ENCODE data around the gene SF3B2. TPM values are rescaled to one million over a fixed set of nuclear protein-coding genes. Genes with fewer than 3 reads are reported as not detected.

The SF3B2 gene
- polyA plus RNA-seq, 3 donors = 32.1 to 107 (median 52.6) TPM

- Histone ChIP-seq H3K27ac (ENCODE audit: low read depth in 1 of 2, low read length in 2 of 2) (peak overlapping the region; percentile 92 to 96), H4K20me1 (ENCODE audit: insufficient read depth, low read length) (peaks cover 22% of the 10 kb centered on the region), H3K4me3 (replicated peaks in 1 of 3; ENCODE audit: low read depth in 2 of 3, low read length in 3 of 3) (no peak overlapping the region), H3K4me2 (replicated peaks; ENCODE audit: extremely low read depth, low read length, poor library complexity, severe bottlenecking) (no peak overlapping the region), H3K36me3 (replicated peaks in 1 of 2; ENCODE audit: control insufficient read depth in 1 of 2, insufficient read depth in 2 of 2, low read length in 2 of 2) (peaks cover 50 to 56% of the 10 kb centered on the region in 2 donors), H3K9me3 (replicated peaks in 1 of 2; ENCODE audit: control insufficient read depth in 1 of 2, insufficient read depth in 1 of 2, low read length in 2 of 2) (no peaks in the 10 kb centered on the region), H3K4me1 (ENCODE audit: control insufficient read depth in 1 of 2, insufficient read depth in 2 of 2, low read length in 2 of 2) (peaks cover 45 to 55% of the 10 kb centered on the region in 2 donors), H2AFZ (ENCODE audit: insufficient read depth, low read depth, low read length, poor library complexity, severe bottlenecking) (no peak overlapping the region), H3K9ac (ENCODE audit: insufficient read depth, low read length, poor library complexity, severe bottlenecking) (no peak overlapping the region), H3K27me3 (ENCODE audit: control insufficient read depth in 2 of 2, insufficient read depth in 2 of 2, low read length in 2 of 2) (no peaks in the 10 kb centered on the region), H3K79me2 (ENCODE audit: insufficient read depth, low read length) (peaks cover 46% of the 10 kb centered on the region)
- WGBS (ENCODE audit: insufficient coverage) = 97% methylated on average over 3 of the region's 4 CpGs
- no peak for DNase-seq
- H3K36me3 Mint-ChIP-seq = peaks cover 57 to 66% of the 10 kb centered on the region in 2 donors
- peaks cover 53% of the 10 kb centered on the region for H3K4me1 Mint-ChIP-seq
- H3K27me3 Mint-ChIP-seq (ENCODE audit: low read depth in 3 of 3) = peaks cover 0 to 5% (median 0%) of the 10 kb centered on the region in 3 donors
- H3K9me3 Mint-ChIP-seq = peaks cover 0 to 4% (median 0%) of the 10 kb centered on the region in 7 donors
- H3K27ac Mint-ChIP-seq = peak overlapping the region in 6 of 7 donors; percentile 95 to 98 (median 96)
- intact Hi-C loops (cut with micrococcal nuclease) = loop anchor here in 1 of 2 donors (5.0 kb wide), 1 partner anchor 65 kb away; no protein-coding TSS in a partner anchor
- TF ChIP-seq CTCF (IDR thresholded peaks at IDR 0.05) = no peak
- H3K4me3 Mint-ChIP-seq = no peak overlapping the region
Observed at GRCh38 chr11:66067640-66068039, 15.5 kb downstream of the SF3B2 start.

DNA sequence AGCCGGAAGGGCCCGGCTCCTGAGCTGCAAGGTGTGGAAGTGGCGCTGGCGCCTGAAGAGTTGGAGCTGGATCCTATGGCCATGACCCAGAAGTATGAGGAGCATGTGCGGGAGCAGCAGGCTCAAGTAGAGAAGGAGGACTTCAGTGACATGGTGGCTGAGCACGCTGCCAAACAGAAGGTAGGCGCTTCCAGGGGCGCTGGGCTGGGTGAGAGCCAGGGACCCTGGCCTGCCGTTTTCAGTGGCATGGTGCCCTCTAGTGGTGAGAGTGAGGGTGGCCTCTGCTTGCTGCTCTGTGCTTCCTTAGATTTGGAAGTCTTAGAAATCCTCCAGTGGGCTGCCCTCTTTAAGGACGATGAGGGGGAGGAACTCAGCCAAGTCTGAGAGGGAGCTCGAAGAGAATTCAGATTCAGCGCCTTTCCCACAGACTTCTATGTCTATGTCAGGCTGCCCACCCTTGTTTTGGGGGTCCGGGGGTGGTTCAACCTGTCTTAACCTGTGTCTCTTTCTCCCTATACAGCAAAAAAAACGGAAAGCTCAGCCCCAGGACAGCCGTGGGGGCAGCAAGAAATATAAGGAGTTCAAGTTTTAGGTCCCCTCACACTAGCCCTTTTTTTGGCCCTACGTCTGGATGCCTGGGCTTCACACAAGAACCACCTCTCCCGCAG lies 16.1 kb downstream of the SF3B2 start:
- Histone ChIP-seq H3K4me1 (ENCODE audit: control insufficient read depth in 1 of 2, insufficient read depth in 2 of 2, low read length in 2 of 2) (peaks cover 45 to 55% of the 10 kb centered on the region in 2 donors), H2AFZ (ENCODE audit: insufficient read depth, low read depth, low read length, poor library complexity, severe bottlenecking) (no peak overlapping the region), H3K27me3 (ENCODE audit: control insufficient read depth in 2 of 2, insufficient read depth in 2 of 2, low read length in 2 of 2) (no peaks in the 10 kb centered on the region), H3K4me3 (replicated peaks in 1 of 3; ENCODE audit: low read depth in 2 of 3, low read length in 3 of 3) (peak overlapping the region in 1 of 3 experiments; percentile 80), H3K9ac (ENCODE audit: insufficient read depth, low read length, poor library complexity, severe bottlenecking) (peak overlapping the region; percentile 85), H3K79me2 (ENCODE audit: insufficient read depth, low read length) (peaks cover 50% of the 10 kb centered on the region), H3K4me2 (replicated peaks; ENCODE audit: extremely low read depth, low read length, poor library complexity, severe bottlenecking) (peak overlapping the region; percentile 82), H3K9me3 (replicated peaks in 1 of 2; ENCODE audit: control insufficient read depth in 1 of 2, insufficient read depth in 1 of 2, low read length in 2 of 2) (no peaks in the 10 kb centered on the region), H3K27ac (ENCODE audit: low read depth in 1 of 2, low read length in 2 of 2) (peak overlapping the region; percentile 92 to 96), H3K36me3 (replicated peaks in 1 of 2; ENCODE audit: control insufficient read depth in 1 of 2, insufficient read depth in 2 of 2, low read length in 2 of 2) (peaks cover 44 to 56% of the 10 kb centered on the region in 2 donors), H4K20me1 (ENCODE audit: insufficient read depth, low read length) (peaks cover 27% of the 10 kb centered on the region)
- DNase-seq = peak; percentile 57 to 68 (median 66)
- intact Hi-C loops (cut with micrococcal nuclease) = loop anchor here in 1 of 2 donors (5.0 kb wide), 1 partner anchor 64 kb away; no protein-coding TSS in a partner anchor
- peak overlapping the region; percentile 90 to 93 for H3K4me3 Mint-ChIP-seq
- H3K9me3 Mint-ChIP-seq = peaks cover 0 to 4% (median 0%) of the 10 kb centered on the region in 7 donors
- peak; percentile 98 for TF ChIP-seq CTCF (IDR thresholded peaks at IDR 0.05)
- H3K4me1 Mint-ChIP-seq = peaks cover 56% of the 10 kb centered on the region
- WGBS (ENCODE audit: insufficient coverage) = 56% methylated on average over 10 of the region's 17 CpGs
- H3K36me3 Mint-ChIP-seq = peaks cover 56 to 66% of the 10 kb centered on the region in 2 donors
- peak overlapping the region; percentile 95 to 98 (median 97) for H3K27ac Mint-ChIP-seq
- peaks cover 0 to 5% (median 0%) of the 10 kb centered on the region in 3 donors for H3K27me3 Mint-ChIP-seq (ENCODE audit: low read depth in 3 of 3)

Measured in CD14-positive monocyte (primary cell).